NK-92 treated with Interleukin-12 subunit alpha and Interleukin-12 subunit beta, amount 100 ng/mL, for 24 hours (cell line): ENCODE results near the gene OSBPL9.
"Not testable (repeated sequence)": the region's sequence is repeated elsewhere in the genome, so short reads cannot be mapped to it uniquely, and the experiment has no call there.

Experiments
- DNase-seq: peaks from one replicate; lab custom pipeline; 2025; lab: John Stamatoyannopoulos, UW

OSBPL9 gene

GRCh38 chr1:51607681-51608095 lies 9.2 kb upstream of the OSBPL9 start:
- no peak for DNase-seq

GRCh38 chr1:51610104-51610503 lies 6.8 kb upstream of the OSBPL9 start:
- DNase-seq, result not testable (repeated sequence)

GRCh38 chr1:51610637-51611036 lies 6.3 kb upstream of the OSBPL9 start:
- DNase-seq, result no peak

- DNase-seq, result no peak
Observed at GRCh38 chr1:51612447-51612961, 4.4 kb upstream of the OSBPL9 start.

- DNase-seq, result no peak
Observed at GRCh38 chr1:51615780-51616291, 1.1 kb upstream of the OSBPL9 start.

- no peak for DNase-seq
Observed at GRCh38 chr1:51616490-51616889, 402 bp upstream of the OSBPL9 start.

GRCh38 chr1:51618715-51619114 lies 1.8 kb downstream of the OSBPL9 start:
- no peak for DNase-seq

- no peak for DNase-seq
Observed at GRCh38 chr1:51620470-51620869, 3.6 kb downstream of the OSBPL9 start.

- no peak for DNase-seq
Observed at GRCh38 chr1:51621161-51621560, 4.3 kb downstream of the OSBPL9 start.

- DNase-seq, result no peak
Observed at GRCh38 chr1:51621841-51622454, 5.1 kb downstream of the OSBPL9 start.

- no peak for DNase-seq
Observed at GRCh38 chr1:51622455-51622913, 5.6 kb downstream of the OSBPL9 start.

GRCh38 chr1:51623025-51623424 lies 6.1 kb downstream of the OSBPL9 start:
- DNase-seq, result no peak

GRCh38 chr1:51623450-51623849 lies 6.6 kb downstream of the OSBPL9 start:
- DNase-seq, result no peak

GRCh38 chr1:51624855-51625254 lies 8.0 kb downstream of the OSBPL9 start:
- no peak for DNase-seq

GRCh38 chr1:51627672-51628071 lies 10.8 kb downstream of the OSBPL9 start:
- DNase-seq, result no peak

- DNase-seq, result no peak
Observed at GRCh38 chr1:51628715-51629590, 12.1 kb downstream of the OSBPL9 start.

GRCh38 chr1:51629918-51630317 lies 13.0 kb downstream of the OSBPL9 start:
- DNase-seq, result no peak

- no peak for DNase-seq
Observed at GRCh38 chr1:51630393-51630792, 13.5 kb downstream of the OSBPL9 start.

GRCh38 chr1:51630922-51631321 lies 14.0 kb downstream of the OSBPL9 start:
- DNase-seq, result no peak

GRCh38 chr1:51631747-51632146 lies 14.9 kb downstream of the OSBPL9 start:
- DNase-seq, result no peak

- no peak for DNase-seq
Observed at GRCh38 chr1:51634618-51635017, 17.7 kb downstream of the OSBPL9 start.

GRCh38 chr1:51635615-51636014 lies 18.7 kb downstream of the OSBPL9 start:
- no peak for DNase-seq

- DNase-seq, result no peak
Observed at GRCh38 chr1:51636191-51636590, 19.3 kb downstream of the OSBPL9 start.
